Natural killer cell (primary cell): ENCODE measurements around the gene ZNF281. TPM values are rescaled to one million over a fixed set of nuclear protein-coding genes. Genes with fewer than 3 reads are reported as not detected.

ENCODE experiments used
- ATAC-seq, 3 donors: fragments of 150-1000 bp in 2 of 3; fragments of 200-7000 bp in 1 of 3; cut with Tn5 transposase; 1 replicate in 1 of 3; 2 replicates in 2 of 3; pipeline ENCODE4 v1.10.0; 2021; ENCODE audit warnings: mild to moderate bottlenecking in 2 of 3, moderate library complexity in 2 of 3
- DNase-seq, 2 donors: peaks; one replicate each; pipeline versions ENCODE4 v3.0.0 to v3.0.0-alpha.2; 2013 to 2021; ENCODE audit warnings: mixed read lengths in 1 of 2
- H3K27ac ChIP-seq: one replicate; pipeline ENCODE4 v1.5.1; 2013; ENCODE audit warnings: mild to moderate bottlenecking, low read length
- H3K27me3 ChIP-seq: one replicate; pipeline ENCODE4 v1.6.1; 2013; ENCODE audit warnings: low read length; ENCODE audit not compliant: control insufficient read depth, insufficient read depth
- H3K36me3 ChIP-seq: one replicate; pipeline ENCODE4 v1.6.1; 2013; ENCODE audit warnings: low read length; ENCODE audit not compliant: control insufficient read depth, insufficient read depth
- H3K4me1 ChIP-seq: one replicate; pipeline ENCODE4 v1.6.1; 2013; ENCODE audit warnings: low read length; ENCODE audit not compliant: control insufficient read depth, insufficient read depth
- H3K4me3 ChIP-seq: one replicate; pipeline ENCODE4 v1.5.1; 2013; ENCODE audit warnings: low read length
- H3K9me3 ChIP-seq: one replicate; pipeline ENCODE4 v1.6.1; 2013; ENCODE audit warnings: low read length; ENCODE audit not compliant: control insufficient read depth, insufficient read depth
- H3K27ac Mint-ChIP-seq, 2 donors: one replicate each; pipeline ENCODE4 v1.8.0; 2022; ENCODE audit warnings: mild to moderate bottlenecking in 2 of 2, mixed read lengths in 2 of 2, moderate library complexity in 1 of 2
- H3K27me3 Mint-ChIP-seq, 2 donors: one replicate each; pipeline ENCODE4 v1.8.0; 2022; ENCODE audit warnings: low read depth in 2 of 2, mixed read lengths in 2 of 2
- H3K36me3 Mint-ChIP-seq: one replicate; pipeline ENCODE4 v1.8.0; 2022; ENCODE audit warnings: mixed read lengths
- H3K4me1 Mint-ChIP-seq, 2 donors: one replicate each; pipeline ENCODE4 v1.8.0; 2022; ENCODE audit warnings: mixed read lengths in 2 of 2
- H3K4me3 Mint-ChIP-seq: one replicate; pipeline ENCODE4 v1.8.0; 2022; ENCODE audit warnings: mild to moderate bottlenecking, moderate library complexity, mixed read lengths
- H3K9me3 Mint-ChIP-seq, 2 donors: one replicate each; pipeline ENCODE4 v1.8.0; 2022; ENCODE audit warnings: mixed read lengths in 2 of 2
- CTCF ChIP-seq: fragments of 200-600 bp; IDR thresholded peaks from one replicate; pipeline ENCODE4 v1.8.0; 2022; ENCODE audit warnings: antibody characterized with exemption
- WGBS: methylation state at CpG from one replicate; pipeline ENCODE4 v1.1.7; 2013; ENCODE audit warnings: missing lambda C conversion rate; ENCODE audit not compliant: insufficient coverage; 5-methylcytosine and 5-hydroxymethylcytosine counted together
- intact Hi-C: fragments of 100-400 bp; cut with micrococcal nuclease; formaldehyde crosslinking; loops from one replicate; pipeline ENCODE4 v1.14.2; 2022
- total RNA-seq, 4 donors: library from RNA; stranded (reverse); fragments of 120-200 nt in 1 of 4; gene quantifications; one replicate each; pipeline versions ENCODE4 v1.2.3 to v1.2.4, GENCODE V29; 2013 to 2022

Gene ZNF281
- total RNA-seq, 3 donors from 2014 or later (not counting 1 experiment from before 2014, with no cell fraction given): 25.6 to 35.4 (median 33.8) TPM

GRCh38 chr1:200428482-200429205 is 18.8 kb upstream of the ZNF281 start:
- no peaks in the 10 kb centered on the region for H3K9me3 ChIP-seq
- 100% methylated on average over 1 of the region's 4 CpGs for WGBS
- no peaks in the 10 kb centered on the region for H3K27me3 ChIP-seq
- no peaks in the 10 kb centered on the region for H3K4me1 Mint-ChIP-seq
- no peaks in the 10 kb centered on the region for H3K4me1 ChIP-seq
- DNase-seq (no peak), ATAC-seq (no peak)
- no peak for TF ChIP-seq CTCF
- H3K9me3 Mint-ChIP-seq: no peaks in the 10 kb centered on the region
- H3K4me3 ChIP-seq: no peak overlapping the region
- no peak overlapping the region for H3K27ac ChIP-seq
- H3K36me3 ChIP-seq: no peaks in the 10 kb centered on the region
- H3K27ac Mint-ChIP-seq: no peak overlapping the region
- peaks cover 0 to 2% of the 10 kb centered on the region in 2 donors for H3K27me3 Mint-ChIP-seq
- H3K4me3 Mint-ChIP-seq: no peak overlapping the region
- H3K36me3 Mint-ChIP-seq: no peaks in the 10 kb centered on the region
- intact Hi-C loops: no loop called here

GRCh38 chr1:200427744-200428143 is 17.9 kb upstream of the ZNF281 start:
- ATAC-seq (no peak), DNase-seq (no peak)
- no peaks in the 10 kb centered on the region for H3K4me1 Mint-ChIP-seq
- Histone ChIP-seq H3K9me3 (no peaks in the 10 kb centered on the region), H3K4me1 (no peaks in the 10 kb centered on the region), H3K36me3 (no peaks in the 10 kb centered on the region), H3K4me3 (no peak overlapping the region), H3K27me3 (no peaks in the 10 kb centered on the region), H3K27ac (no peak overlapping the region)
- 96% methylated on average over 5 of the region's 5 CpGs for WGBS
- no peak for TF ChIP-seq CTCF
- no peaks in the 10 kb centered on the region for H3K9me3 Mint-ChIP-seq
- H3K4me3 Mint-ChIP-seq: no peak overlapping the region
- H3K27me3 Mint-ChIP-seq: peaks cover 2 to 7% of the 10 kb centered on the region in 2 donors
- H3K36me3 Mint-ChIP-seq: no peaks in the 10 kb centered on the region
- intact Hi-C loops: no loop called here
- no peak overlapping the region for H3K27ac Mint-ChIP-seq

GRCh38 chr1:200426196-200426595 is 16.4 kb upstream of the ZNF281 start:
- Mint-ChIP-seq H3K27me3 (peaks cover 9 to 20% of the 10 kb centered on the region in 2 donors), H3K36me3 (no peaks in the 10 kb centered on the region), H3K27ac (no peak overlapping the region), H3K4me3 (no peak overlapping the region), H3K4me1 (no peaks in the 10 kb centered on the region), H3K9me3 (no peaks in the 10 kb centered on the region)
- H3K27ac ChIP-seq: no peak overlapping the region
- H3K27me3 ChIP-seq: no peaks in the 10 kb centered on the region
- no peak for TF ChIP-seq CTCF
- H3K4me1 ChIP-seq: no peaks in the 10 kb centered on the region
- H3K9me3 ChIP-seq: no peaks in the 10 kb centered on the region
- H3K36me3 ChIP-seq: no peaks in the 10 kb centered on the region
- intact Hi-C loops: no loop called here
- DNase-seq (no peak), ATAC-seq (no peak)
- 100% methylated on average over 2 of the region's 2 CpGs for WGBS
- H3K4me3 ChIP-seq: no peak overlapping the region

DNA sequence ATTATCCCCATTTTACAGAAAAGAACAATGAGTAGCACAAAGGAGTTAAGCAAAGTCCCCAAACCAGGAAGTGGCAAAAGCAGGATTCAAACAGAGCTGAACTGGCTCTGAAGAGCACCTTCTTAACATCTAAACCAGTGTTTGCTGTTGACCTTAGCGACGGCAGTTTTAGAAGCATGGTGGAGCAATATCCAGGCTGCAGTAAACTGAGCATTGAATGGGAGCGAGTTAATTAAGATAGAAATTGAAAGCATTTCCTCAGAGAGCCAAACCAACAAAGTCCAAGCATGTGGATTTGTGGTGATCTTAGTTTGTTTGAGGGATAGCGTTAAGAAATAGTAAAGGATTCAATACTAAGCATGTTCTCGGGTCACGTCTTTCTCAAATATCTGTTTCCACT is 13.4 kb upstream of the ZNF281 start:
- no peaks in the 10 kb centered on the region for H3K36me3 Mint-ChIP-seq
- Histone ChIP-seq H3K27me3 (no peaks in the 10 kb centered on the region), H3K4me3 (no peak overlapping the region), H3K36me3 (no peaks in the 10 kb centered on the region), H3K27ac (no peak overlapping the region), H3K4me1 (no peaks in the 10 kb centered on the region), H3K9me3 (no peaks in the 10 kb centered on the region)
- no peaks in the 10 kb centered on the region for H3K9me3 Mint-ChIP-seq
- no peaks in the 10 kb centered on the region for H3K4me1 Mint-ChIP-seq
- DNase-seq: no peak
- H3K27ac Mint-ChIP-seq: no peak overlapping the region
- intact Hi-C loops: no loop called here
- no peak for TF ChIP-seq CTCF
- no peak overlapping the region for H3K4me3 Mint-ChIP-seq
- WGBS: 95% methylated on average over 6 of the region's 6 CpGs
- no peak for ATAC-seq
- peaks cover 10 to 20% of the 10 kb centered on the region in 2 donors for H3K27me3 Mint-ChIP-seq
